HCT116 (cell line): ENCODE results near the gene NCOA6. TPM values are rescaled to one million over a fixed set of nuclear protein-coding genes. Genes with fewer than 3 reads are reported as not detected.

ENCODE experiments used
- ATAC-seq: fragments of 200-7000 bp; cut with Tn5 transposase; 2 replicates; pipeline ENCODE4 v1.9.1; 2020; ENCODE audit warnings: mild to moderate bottlenecking, moderate library complexity
- BruUV-seq: library from RNA; stranded (reverse); fragments of 400-500 nt; replicated peaks from 2 replicates; lab custom pipeline; 2021; lab: Mats Ljungman, UMichigan
- CTCF ChIA-PET: fragments of 300-600 bp; sonication (Branson Sonifier 250); formaldehyde crosslinking; loops from one replicate; lab custom pipeline; 2021; ENCODE audit warnings: antibody characterized with exemption; lab: Charles Lee
- POLR2A ChIA-PET: fragments of 300-600, 350-600 bp; sonication (Branson Sonifier 250); formaldehyde crosslinking; loops from one replicate; lab custom pipeline; 2021; ENCODE audit warnings: antibody characterized with exemption; lab: Charles Lee
- RAD21 ChIA-PET, 2 experiments: fragments of 300-600 bp; sonication (Branson Sonifier 250); formaldehyde crosslinking; loops; one replicate each; lab custom pipeline; 2023; ENCODE audit warnings: low total read pairs in 2 of 2; ENCODE audit not compliant: uncharacterized antibody in 2 of 2, unreplicated experiment in 2 of 2, low non-redundant PET in 1 of 2; lab: Charles Lee
- DNase-seq: peaks from one replicate; pipeline ENCODE4 v3.0.0-alpha.2; 2010; ENCODE audit warnings: low read depth, low spot score
- H2AFZ ChIP-seq: fragments of 200-600 bp; shearing (Covaris generic), sonication (generic); 2 replicates; pipeline ENCODE4 v1.6.1; 2017; ENCODE audit warnings: low read depth, mixed run types, mixed read lengths, antibody characterized with exemption, low read length; ENCODE audit not compliant: poor library complexity, severe bottlenecking
- H3K27ac ChIP-seq: 2 replicates; pipeline ENCODE4 v1.5.1; 2012; ENCODE audit warnings: low read depth, low read length
- H3K27me3 ChIP-seq: fragments of 200-600 bp; sonication (generic); 2 replicates; pipeline ENCODE4 v1.6.1; 2016; ENCODE audit warnings: mixed run types, low read length, mixed read lengths; ENCODE audit not compliant: insufficient read depth
- H3K36me3 ChIP-seq, 2 experiments: fragments of 200-500 bp in 1 of 2; fragments of 200-600 bp in 1 of 2; sonication (Bioruptor generic) in 1 of 2; sonication (generic) in 1 of 2; 2 replicates each; pipeline versions ENCODE4 v1.5.1 to v1.6.1; 2014 to 2016; ENCODE audit warnings: low read length in 2 of 2, inconsistent platforms in 1 of 2, mixed read lengths in 1 of 2, mixed run types in 1 of 2; ENCODE audit not compliant: insufficient read depth in 2 of 2, control insufficient read depth in 1 of 2
- H3K4me1 ChIP-seq, 2 experiments: fragments of 200-600 bp in 1 of 2; sonication (generic) in 1 of 2; 2 replicates each; pipeline versions ENCODE4 v1.5.1 to v1.6.1; 2012 to 2017; ENCODE audit warnings: low read length in 2 of 2, inconsistent platforms in 1 of 2, mild to moderate bottlenecking in 1 of 2, mixed read lengths in 1 of 2, mixed run types in 1 of 2, moderate library complexity in 1 of 2; ENCODE audit not compliant: insufficient read depth in 2 of 2, control insufficient read depth in 1 of 2
- H3K4me2 ChIP-seq: fragments of 200-600 bp; sonication (generic); 2 replicates; pipeline ENCODE4 v1.6.1; 2017; ENCODE audit warnings: mixed run types, low read length, mixed read lengths
- H3K4me3 ChIP-seq, 2 experiments: fragments of 200-600 bp in 1 of 2; sonication (generic) in 1 of 2; replicated peaks in 1 of 2; 2 replicates each; pipeline ENCODE4 v1.5.1; 2011 to 2016; ENCODE audit warnings: low read length in 2 of 2, control low read depth in 1 of 2, low read depth in 1 of 2, mild to moderate bottlenecking in 1 of 2, mixed read lengths in 1 of 2, mixed run types in 1 of 2
- H3K79me2 ChIP-seq: fragments of 200-600 bp; sonication (generic); 2 replicates; pipeline ENCODE4 v1.6.1; 2017; ENCODE audit warnings: mild to moderate bottlenecking, mixed run types, low read length, moderate library complexity, mixed read lengths; ENCODE audit not compliant: insufficient read depth
- H3K9ac ChIP-seq: fragments of 200-600 bp; sonication (generic); 2 replicates; pipeline ENCODE4 v1.6.1; 2016; ENCODE audit warnings: low read length, mixed read lengths
- H3K9me2 ChIP-seq: fragments of 200-600 bp; sonication (generic), shearing (Covaris generic); 2 replicates; pipeline ENCODE4 v1.6.1; 2017; ENCODE audit warnings: mixed run types, mild to moderate bottlenecking, moderate library complexity; ENCODE audit not compliant: insufficient read depth
- H3K9me3 ChIP-seq, 2 experiments: fragments of 200-500 bp in 1 of 2; fragments of 200-600 bp in 1 of 2; sonication (Bioruptor generic) in 1 of 2; sonication (generic) in 1 of 2; 2 replicates each; pipeline ENCODE4 v1.6.1; 2014 to 2017; ENCODE audit warnings: low read length in 2 of 2, mixed read lengths in 2 of 2, inconsistent platforms in 1 of 2, low read depth in 1 of 2, mild to moderate bottlenecking in 1 of 2, mixed run types in 1 of 2, moderate library complexity in 1 of 2; ENCODE audit not compliant: control insufficient read depth in 1 of 2, insufficient read depth in 1 of 2
- H4K20me1 ChIP-seq: fragments of 200-600 bp; sonication (generic), shearing (Covaris generic); 2 replicates; pipeline ENCODE4 v1.6.1; 2017; ENCODE audit warnings: mixed run types, mild to moderate bottlenecking, moderate library complexity; ENCODE audit not compliant: insufficient read depth
- CBX3 ChIP-seq: IDR thresholded peaks from 2 replicates; pipeline ENCODE4 v1.6.1; 2012; ENCODE audit warnings: low read depth
- CEBPB ChIP-seq: IDR thresholded peaks from 2 replicates; pipeline ENCODE4 v1.6.1; 2012; ENCODE audit warnings: low read depth
- CTCF ChIP-seq, 3 experiments: fragments of 200-600 bp in 1 of 3; sonication (generic) in 1 of 3; IDR thresholded peaks in 2 of 3; conservative IDR thresholded peaks in 1 of 3; 2 replicates each; pipeline ENCODE4 v1.5.1; 2012 to 2017; ENCODE audit warnings: low read depth in 2 of 3, low read length in 2 of 3, antibody characterized with exemption in 1 of 3, borderline replicate concordance in 1 of 3, control low read depth in 1 of 3, mild to moderate bottlenecking in 1 of 3, mixed read lengths in 1 of 3, mixed run types in 1 of 3, moderate library complexity in 1 of 3; ENCODE audit not compliant: insufficient read depth in 1 of 3
- EGR1 ChIP-seq: IDR thresholded peaks from 2 replicates; pipeline ENCODE4 v1.6.1; 2012; ENCODE audit warnings: low read depth
- EZH2 ChIP-seq: fragments of 200-600 bp; sonication (generic); IDR thresholded peaks from 2 replicates; pipeline ENCODE4 v1.6.1; 2017; ENCODE audit warnings: antibody characterized with exemption, mixed run types
- FOSL1 ChIP-seq: IDR thresholded peaks from 2 replicates; pipeline ENCODE4 v1.6.1; 2012; ENCODE audit warnings: low read depth
- JUND ChIP-seq: IDR thresholded peaks from 2 replicates; pipeline ENCODE4 v1.6.1; 2012
- POLR2A ChIP-seq: IDR thresholded peaks from 2 replicates; pipeline ENCODE4 v1.7.0; 2011; ENCODE audit warnings: borderline replicate concordance; ENCODE audit not compliant: insufficient read depth, insufficient read length; ENCODE audit errors: extremely low read depth
- POLR2AphosphoS5 ChIP-seq: IDR thresholded peaks from 2 replicates; pipeline ENCODE4 v1.6.1; 2011; ENCODE audit warnings: mild to moderate bottlenecking, low read depth, low read length, moderate library complexity
- RAD21 ChIP-seq: IDR thresholded peaks from 2 replicates; pipeline ENCODE4 v1.6.1; 2012; ENCODE audit warnings: low read depth, mild to moderate bottlenecking
- SRF ChIP-seq: IDR thresholded peaks from 2 replicates; pipeline ENCODE4 v1.6.1; 2012; ENCODE audit warnings: low read depth
- ZFX ChIP-seq: fragments of 450-650 bp; IDR thresholded peaks from 2 replicates; pipeline ENCODE4 v1.6.1; 2017
- ZNF274 ChIP-seq: fragments of 200-500 bp; sonication (Bioruptor generic); IDR thresholded peaks from 2 replicates; pipeline ENCODE4 v1.6.1; 2014; ENCODE audit warnings: mild to moderate bottlenecking, low read depth, low read length, inconsistent platforms
- intact Hi-C: fragments of 100-400 bp; cut with micrococcal nuclease; formaldehyde crosslinking; loops from 2 replicates; pipeline ENCODE4 v1.10.0; 2022
- total RNA-seq: library from RNA; stranded (reverse); gene quantifications from one replicate; pipeline ENCODE4 v1.2.1, GENCODE V29; 2021; ENCODE audit not compliant: unreplicated experiment

Gene NCOA6
- total RNA-seq, 1 experiment from 2014 or later = 24.8 TPM

GRCh38 chr20:34729416-34729815 lies 96.0 kb downstream of the NCOA6 start:
- H3K4me2 ChIP-seq = no peak overlapping the region
- CTCF ChIA-PET = interaction anchor here (1.1 kb wide), 1 partner anchor 40 kb away, joined by 4 read pairs; no protein-coding TSS in a partner anchor
- no peak overlapping the region for H3K9ac ChIP-seq
- RAD21 ChIA-PET = no interaction called here
- no TSS peak for BruUV-seq
- TF ChIP-seq EZH2 (no peak), FOSL1 (no peak), ZNF274 (no peak), SRF (no peak), ZFX (no peak), POLR2AphosphoS5 (no peak), RAD21 (no peak), EGR1 (no peak), CTCF (IDR thresholded peaks at IDR 0.05 in 2 of 3, conservative IDR thresholded peaks at IDR 0.05 in 1 of 3; ENCODE audit: borderline replicate concordance in 1 of 3, insufficient read depth in 1 of 3, low read depth in 2 of 3, low read length in 2 of 3) (no peak), JUND (no peak), POLR2A (no peak), CEBPB (no peak), CBX3 (no peak)
- no peaks in the 10 kb centered on the region for H3K27me3 ChIP-seq
- H3K4me1 ChIP-seq = no peaks in the 10 kb centered on the region
- POLR2A ChIA-PET = interaction anchor here (0.9 kb wide), 1 partner anchor 9 kb away, joined by 5 read pairs; no protein-coding TSS in a partner anchor
- intact Hi-C loops = no loop called here
- no peak overlapping the region for H2AFZ ChIP-seq
- H3K27ac ChIP-seq = no peak overlapping the region
- H3K79me2 ChIP-seq = no peaks in the 10 kb centered on the region
- H3K36me3 ChIP-seq = peaks cover 11 to 26% of the 10 kb centered on the region in 2 experiments; a peak in 3 of 4 replicates
- no peaks in the 10 kb centered on the region for H3K9me3 ChIP-seq
- H3K9me2 ChIP-seq = no peaks in the 10 kb centered on the region
- DNase-seq (no peak), ATAC-seq (no peak)
- no peak overlapping the region for H3K4me3 ChIP-seq
- H4K20me1 ChIP-seq = no peaks in the 10 kb centered on the region
